HG02943 (cell line): Measurements from ENCODE around the gene ZNF750.

Experiments
- ATAC-seq: cut with Tn5 transposase; IDR thresholded peaks from one replicate; pipeline ENCODE4 v1.9.1; 2021; ENCODE audit warnings: mild to moderate bottlenecking, low read depth, moderate library complexity; ENCODE audit not compliant: unreplicated experiment

Gene ZNF750

GRCh38 chr17:82873521-82873920 lies 33.7 kb upstream of the ZNF750 start:
- no peak for ATAC-seq

GRCh38 chr17:82872591-82873520 lies 33.0 kb upstream of the ZNF750 start:
- ATAC-seq, result no peak

GRCh38 chr17:82871776-82872561 lies 32.1 kb upstream of the ZNF750 start:
- no peak for ATAC-seq

- ATAC-seq, result peak; percentile 59
Observed at GRCh38 chr17:82871056-82871775, 31.4 kb upstream of the ZNF750 start.

GRCh38 chr17:82870541-82870940 lies 30.7 kb upstream of the ZNF750 start:
- ATAC-seq, result no peak

- ATAC-seq, result no peak
Observed at GRCh38 chr17:82870091-82870491, 30.3 kb upstream of the ZNF750 start.

- no peak for ATAC-seq
Observed at GRCh38 chr17:82869536-82869935, 29.7 kb upstream of the ZNF750 start.

GRCh38 chr17:82868715-82869131 lies 28.9 kb upstream of the ZNF750 start:
- no peak for ATAC-seq

- no peak for ATAC-seq
Observed at GRCh38 chr17:82867763-82868325, 28.0 kb upstream of the ZNF750 start.

- ATAC-seq, result no peak
Observed at GRCh38 chr17:82866590-82867191, 26.9 kb upstream of the ZNF750 start.

GRCh38 chr17:82865774-82866395 lies 26.1 kb upstream of the ZNF750 start:
- ATAC-seq, result no peak

GRCh38 chr17:82865274-82865673 lies 25.5 kb upstream of the ZNF750 start:
- ATAC-seq, result no peak

- ATAC-seq, result no peak
Observed at GRCh38 chr17:82864713-82865248, 25.0 kb upstream of the ZNF750 start.

GRCh38 chr17:82863941-82864712 lies 24.3 kb upstream of the ZNF750 start:
- ATAC-seq, result peak; percentile 78

GRCh38 chr17:82863383-82863940 lies 23.6 kb upstream of the ZNF750 start:
- no peak for ATAC-seq

GRCh38 chr17:82862737-82863382 lies 23.0 kb upstream of the ZNF750 start:
- no peak for ATAC-seq

- no peak for ATAC-seq
Observed at GRCh38 chr17:82862191-82862590, 22.4 kb upstream of the ZNF750 start.

GRCh38 chr17:82861393-82861775 lies 21.6 kb upstream of the ZNF750 start:
- ATAC-seq, result no peak
